WTC11 (cell line): Measurements from ENCODE around the gene CFAP99. TPM values are rescaled to one million over a fixed set of nuclear protein-coding genes. Genes with fewer than 3 reads are reported as not detected.

Source experiments
- ATAC-seq: fragments of 200-7000 bp; cut with Tn5 transposase; 2 replicates; pipeline ENCODE4 v1.10.0; 2021; ENCODE audit warnings: mild to moderate bottlenecking, moderate library complexity
- CTCF ChIA-PET: fragments of 300-600 bp; sonication (Branson Sonifier 250); formaldehyde crosslinking; loops from one replicate; lab custom pipeline; 2021; ENCODE audit warnings: antibody characterized with exemption; lab: Charles Lee
- POLR2A ChIA-PET: fragments of 350-600 bp; sonication (Branson Sonifier 250); formaldehyde crosslinking; loops from one replicate; lab custom pipeline; 2021; ENCODE audit warnings: antibody characterized with exemption; lab: Charles Lee
- DNase-seq: peaks from one replicate; pipeline ENCODE4 v3.0.0; 2021; ENCODE audit warnings: low spot score
- H3K27ac Mint-ChIP-seq: 2 replicates; pipeline ENCODE4 v1.8.0; 2021; ENCODE audit warnings: mixed read lengths
- H3K27me3 Mint-ChIP-seq: 2 replicates; pipeline ENCODE4 v1.8.0; 2021; ENCODE audit warnings: low read depth, mild to moderate bottlenecking, moderate library complexity, mixed read lengths
- H3K36me3 Mint-ChIP-seq: 2 replicates; pipeline ENCODE4 v1.8.0; 2021; ENCODE audit warnings: mixed read lengths
- H3K4me1 Mint-ChIP-seq: 2 replicates; pipeline ENCODE4 v1.8.0; 2022; ENCODE audit warnings: mixed read lengths
- H3K4me3 Mint-ChIP-seq: 2 replicates; pipeline ENCODE4 v1.8.0; 2021; ENCODE audit warnings: mild to moderate bottlenecking, moderate library complexity, mixed read lengths
- H3K9me3 Mint-ChIP-seq: 2 replicates; pipeline ENCODE4 v1.8.0; 2021; ENCODE audit warnings: mixed read lengths
- CREB1 ChIP-seq: sonication (generic); formaldehyde crosslinking; IDR thresholded peaks from 2 replicates; pipeline ENCODE4 v1.8.0; 2023; ENCODE audit warnings: mild to moderate bottlenecking, missing genetic modification reagents
- ESRRA ChIP-seq: sonication (generic); formaldehyde crosslinking; IDR thresholded peaks from 2 replicates; pipeline ENCODE4 v1.8.1; 2022; ENCODE audit warnings: mild to moderate bottlenecking, missing genetic modification reagents, borderline replicate concordance
- FOXP1 ChIP-seq: sonication (generic); formaldehyde crosslinking; IDR thresholded peaks from 2 replicates; pipeline ENCODE4 v1.8.0; 2022; ENCODE audit warnings: missing genetic modification reagents, mild to moderate bottlenecking, moderate library complexity, borderline replicate concordance
- IRF1 ChIP-seq: sonication (generic); formaldehyde crosslinking; IDR thresholded peaks from 2 replicates; pipeline ENCODE4 v1.8.0; 2023; ENCODE audit warnings: missing genetic modification reagents
- IRF2 ChIP-seq: sonication (generic); formaldehyde crosslinking; IDR thresholded peaks from 2 replicates; pipeline ENCODE4 v1.8.0; 2022; ENCODE audit warnings: low read depth, missing genetic modification reagents, borderline replicate concordance
- JAZF1 ChIP-seq: fragments of 250-450 bp; sonication (Bioruptor Pico); IDR thresholded peaks from 2 replicates; pipeline ENCODE4 v1.9.0; 2021; ENCODE audit warnings: moderate library complexity, mild to moderate bottlenecking, inconsistent platforms
- MYBL2 ChIP-seq: sonication (generic); formaldehyde crosslinking; IDR thresholded peaks from 2 replicates; pipeline ENCODE4 v1.8.1; 2023; ENCODE audit warnings: mild to moderate bottlenecking, moderate library complexity, missing genetic modification reagents
- NFE2L1 ChIP-seq: sonication (generic); formaldehyde crosslinking; IDR thresholded peaks from 2 replicates; pipeline ENCODE4 v1.8.1; 2023; ENCODE audit warnings: missing genetic modification reagents
- NR2C2 ChIP-seq: sonication (generic); formaldehyde crosslinking; IDR thresholded peaks from 2 replicates; pipeline ENCODE4 v1.8.0; 2022; ENCODE audit warnings: mild to moderate bottlenecking, missing genetic modification reagents
- RORB ChIP-seq: fragments of 250-450 bp; sonication (Bioruptor Pico); IDR thresholded peaks from 2 replicates; pipeline ENCODE4 v1.9.0; 2021; ENCODE audit warnings: mild to moderate bottlenecking
- ZNF219 ChIP-seq: sonication (generic); formaldehyde crosslinking; IDR thresholded peaks from 2 replicates; pipeline ENCODE4 v1.8.0; 2023; ENCODE audit warnings: missing genetic modification reagents, mild to moderate bottlenecking, borderline replicate concordance
- total RNA-seq: library from RNA; stranded (reverse); gene quantifications from 3 replicates; pipeline ENCODE4 v1.2.3, GENCODE V29; 2021
- TF ChIP-seq, protein P1 (sequence below): sonication (generic); formaldehyde crosslinking; conservative IDR thresholded peaks from 2 replicates; pipeline ENCODE4 v1.8.1; 2023; ENCODE audit warnings: mild to moderate bottlenecking, low read depth, missing genetic modification reagents, moderate library complexity
- TF ChIP-seq, protein P2 (sequence below): sonication (generic); formaldehyde crosslinking; IDR thresholded peaks from 2 replicates; pipeline ENCODE4 v1.8.1; 2022; ENCODE audit warnings: low read depth, missing genetic modification reagents, borderline replicate concordance
- TF ChIP-seq, protein P3 (sequence below): sonication (generic); formaldehyde crosslinking; IDR thresholded peaks from 2 replicates; pipeline ENCODE4 v1.8.0; 2022; ENCODE audit warnings: mild to moderate bottlenecking, missing genetic modification reagents
- TF ChIP-seq, protein P4 (sequence below): fragments of 250-450 bp; sonication (Bioruptor Pico); IDR thresholded peaks from 2 replicates; pipeline ENCODE4 v2.1.2; 2022; ENCODE audit warnings: mild to moderate bottlenecking, moderate library complexity
- TF ChIP-seq, protein P5 (sequence below): fragments of 200-600 bp; IDR thresholded peaks from 2 replicates; pipeline ENCODE4 v1.8.0; 2022; ENCODE audit warnings: antibody characterized with exemption

CFAP99 gene
- total RNA-seq, 1 experiment from 2014 or later = not detected

GRCh38 chr4:2399216-2399615 is 19.5 kb upstream of the CFAP99 start (continued):
- TF ChIP-seq, protein P1, sequence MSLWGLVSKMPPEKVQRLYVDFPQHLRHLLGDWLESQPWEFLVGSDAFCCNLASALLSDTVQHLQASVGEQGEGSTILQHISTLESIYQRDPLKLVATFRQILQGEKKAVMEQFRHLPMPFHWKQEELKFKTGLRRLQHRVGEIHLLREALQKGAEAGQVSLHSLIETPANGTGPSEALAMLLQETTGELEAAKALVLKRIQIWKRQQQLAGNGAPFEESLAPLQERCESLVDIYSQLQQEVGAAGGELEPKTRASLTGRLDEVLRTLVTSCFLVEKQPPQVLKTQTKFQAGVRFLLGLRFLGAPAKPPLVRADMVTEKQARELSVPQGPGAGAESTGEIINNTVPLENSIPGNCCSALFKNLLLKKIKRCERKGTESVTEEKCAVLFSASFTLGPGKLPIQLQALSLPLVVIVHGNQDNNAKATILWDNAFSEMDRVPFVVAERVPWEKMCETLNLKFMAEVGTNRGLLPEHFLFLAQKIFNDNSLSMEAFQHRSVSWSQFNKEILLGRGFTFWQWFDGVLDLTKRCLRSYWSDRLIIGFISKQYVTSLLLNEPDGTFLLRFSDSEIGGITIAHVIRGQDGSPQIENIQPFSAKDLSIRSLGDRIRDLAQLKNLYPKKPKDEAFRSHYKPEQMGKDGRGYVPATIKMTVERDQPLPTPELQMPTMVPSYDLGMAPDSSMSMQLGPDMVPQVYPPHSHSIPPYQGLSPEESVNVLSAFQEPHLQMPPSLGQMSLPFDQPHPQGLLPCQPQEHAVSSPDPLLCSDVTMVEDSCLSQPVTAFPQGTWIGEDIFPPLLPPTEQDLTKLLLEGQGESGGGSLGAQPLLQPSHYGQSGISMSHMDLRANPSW (CRISPR knock-in tag) = no peak
- no peak for TF ChIP-seq FOXP1
- TF ChIP-seq, protein P2, sequence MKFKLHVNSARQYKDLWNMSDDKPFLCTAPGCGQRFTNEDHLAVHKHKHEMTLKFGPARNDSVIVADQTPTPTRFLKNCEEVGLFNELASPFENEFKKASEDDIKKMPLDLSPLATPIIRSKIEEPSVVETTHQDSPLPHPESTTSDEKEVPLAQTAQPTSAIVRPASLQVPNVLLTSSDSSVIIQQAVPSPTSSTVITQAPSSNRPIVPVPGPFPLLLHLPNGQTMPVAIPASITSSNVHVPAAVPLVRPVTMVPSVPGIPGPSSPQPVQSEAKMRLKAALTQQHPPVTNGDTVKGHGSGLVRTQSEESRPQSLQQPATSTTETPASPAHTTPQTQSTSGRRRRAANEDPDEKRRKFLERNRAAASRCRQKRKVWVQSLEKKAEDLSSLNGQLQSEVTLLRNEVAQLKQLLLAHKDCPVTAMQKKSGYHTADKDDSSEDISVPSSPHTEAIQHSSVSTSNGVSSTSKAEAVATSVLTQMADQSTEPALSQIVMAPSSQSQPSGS (CRISPR knock-in tag) = no peak

DNA sequence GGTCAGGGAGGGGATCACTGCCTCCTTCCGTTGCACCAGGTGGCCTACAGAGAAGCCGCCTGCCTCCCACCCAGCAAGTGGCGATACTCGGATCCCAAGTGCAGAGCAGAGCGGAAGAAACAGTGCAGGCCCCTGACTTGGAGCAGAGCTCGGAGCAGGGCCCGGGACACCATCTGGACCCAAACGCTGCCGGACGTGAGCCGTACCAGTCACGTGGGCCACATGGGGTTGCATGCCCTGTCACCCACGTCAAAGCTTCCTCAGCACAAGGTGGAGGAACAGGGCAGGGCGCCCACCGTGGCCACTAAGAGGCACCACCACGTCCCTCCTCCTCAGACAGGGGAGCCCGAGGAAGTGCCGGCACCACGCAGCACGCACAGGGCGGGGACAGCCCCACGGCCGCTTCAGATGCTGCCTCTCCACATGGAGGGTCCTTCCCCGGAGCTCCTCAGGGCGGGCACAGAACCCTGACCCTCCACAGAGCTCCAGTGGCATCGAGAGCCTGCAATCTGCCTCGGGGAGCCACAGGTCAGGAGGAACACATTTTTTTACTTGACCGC is 19.0 kb upstream of the CFAP99 start:
- ATAC-seq (no peak), DNase-seq (no peak)
- ChIA-PET POLR2A (no interaction called here), CTCF (interaction anchor here (0.8 to 3.5 kb wide), 4 partner anchors 13 to 42 kb away, joined by 3 to 24 read pairs (median 8); partner anchors contain the start of gene CFAP99)
- Mint-ChIP-seq H3K4me1 (peaks cover 27% of the 10 kb centered on the region), H3K36me3 (no peaks in the 10 kb centered on the region), H3K27me3 (peaks cover 9% of the 10 kb centered on the region), H3K4me3 (no peak overlapping the region), H3K9me3 (peaks cover 4% of the 10 kb centered on the region; the same call in 1 of the 2 replicates), H3K27ac (no peak overlapping the region)
- TF ChIP-seq RORB (CRISPR knock-in tag) (no peak), CREB1 (no peak), NFE2L1 (CRISPR knock-in tag) (no peak), IRF2 (CRISPR knock-in tag) (no peak), ZNF219 (CRISPR knock-in tag) (no peak), NR2C2 (CRISPR knock-in tag) (no peak), ESRRA (no peak), IRF1 (CRISPR knock-in tag) (no peak), JAZF1 (no peak), MYBL2 (no peak)
- TF ChIP-seq, protein P3, sequence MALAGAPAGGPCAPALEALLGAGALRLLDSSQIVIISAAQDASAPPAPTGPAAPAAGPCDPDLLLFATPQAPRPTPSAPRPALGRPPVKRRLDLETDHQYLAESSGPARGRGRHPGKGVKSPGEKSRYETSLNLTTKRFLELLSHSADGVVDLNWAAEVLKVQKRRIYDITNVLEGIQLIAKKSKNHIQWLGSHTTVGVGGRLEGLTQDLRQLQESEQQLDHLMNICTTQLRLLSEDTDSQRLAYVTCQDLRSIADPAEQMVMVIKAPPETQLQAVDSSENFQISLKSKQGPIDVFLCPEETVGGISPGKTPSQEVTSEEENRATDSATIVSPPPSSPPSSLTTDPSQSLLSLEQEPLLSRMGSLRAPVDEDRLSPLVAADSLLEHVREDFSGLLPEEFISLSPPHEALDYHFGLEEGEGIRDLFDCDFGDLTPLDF = no peak
- TF ChIP-seq, protein P4, sequence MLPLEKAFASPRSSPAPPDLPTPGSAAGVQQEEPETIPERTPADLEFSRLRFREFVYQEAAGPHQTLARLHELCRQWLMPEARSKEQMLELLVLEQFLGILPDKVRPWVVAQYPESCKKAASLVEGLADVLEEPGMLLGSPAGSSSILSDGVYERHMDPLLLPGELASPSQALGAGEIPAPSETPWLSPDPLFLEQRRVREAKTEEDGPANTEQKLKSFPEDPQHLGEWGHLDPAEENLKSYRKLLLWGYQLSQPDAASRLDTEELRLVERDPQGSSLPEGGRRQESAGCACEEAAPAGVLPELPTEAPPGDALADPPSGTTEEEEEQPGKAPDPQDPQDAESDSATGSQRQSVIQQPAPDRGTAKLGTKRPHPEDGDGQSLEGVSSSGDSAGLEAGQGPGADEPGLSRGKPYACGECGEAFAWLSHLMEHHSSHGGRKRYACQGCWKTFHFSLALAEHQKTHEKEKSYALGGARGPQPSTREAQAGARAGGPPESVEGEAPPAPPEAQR = no peak
- TF ChIP-seq, protein P5, sequence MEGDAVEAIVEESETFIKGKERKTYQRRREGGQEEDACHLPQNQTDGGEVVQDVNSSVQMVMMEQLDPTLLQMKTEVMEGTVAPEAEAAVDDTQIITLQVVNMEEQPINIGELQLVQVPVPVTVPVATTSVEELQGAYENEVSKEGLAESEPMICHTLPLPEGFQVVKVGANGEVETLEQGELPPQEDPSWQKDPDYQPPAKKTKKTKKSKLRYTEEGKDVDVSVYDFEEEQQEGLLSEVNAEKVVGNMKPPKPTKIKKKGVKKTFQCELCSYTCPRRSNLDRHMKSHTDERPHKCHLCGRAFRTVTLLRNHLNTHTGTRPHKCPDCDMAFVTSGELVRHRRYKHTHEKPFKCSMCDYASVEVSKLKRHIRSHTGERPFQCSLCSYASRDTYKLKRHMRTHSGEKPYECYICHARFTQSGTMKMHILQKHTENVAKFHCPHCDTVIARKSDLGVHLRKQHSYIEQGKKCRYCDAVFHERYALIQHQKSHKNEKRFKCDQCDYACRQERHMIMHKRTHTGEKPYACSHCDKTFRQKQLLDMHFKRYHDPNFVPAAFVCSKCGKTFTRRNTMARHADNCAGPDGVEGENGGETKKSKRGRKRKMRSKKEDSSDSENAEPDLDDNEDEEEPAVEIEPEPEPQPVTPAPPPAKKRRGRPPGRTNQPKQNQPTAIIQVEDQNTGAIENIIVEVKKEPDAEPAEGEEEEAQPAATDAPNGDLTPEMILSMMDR = no peak
- TF ChIP-seq, protein P2 (CRISPR knock-in tag) = no peak
